ENCODE data around the gene SIAH2.

SIAH2 gene

DNA sequence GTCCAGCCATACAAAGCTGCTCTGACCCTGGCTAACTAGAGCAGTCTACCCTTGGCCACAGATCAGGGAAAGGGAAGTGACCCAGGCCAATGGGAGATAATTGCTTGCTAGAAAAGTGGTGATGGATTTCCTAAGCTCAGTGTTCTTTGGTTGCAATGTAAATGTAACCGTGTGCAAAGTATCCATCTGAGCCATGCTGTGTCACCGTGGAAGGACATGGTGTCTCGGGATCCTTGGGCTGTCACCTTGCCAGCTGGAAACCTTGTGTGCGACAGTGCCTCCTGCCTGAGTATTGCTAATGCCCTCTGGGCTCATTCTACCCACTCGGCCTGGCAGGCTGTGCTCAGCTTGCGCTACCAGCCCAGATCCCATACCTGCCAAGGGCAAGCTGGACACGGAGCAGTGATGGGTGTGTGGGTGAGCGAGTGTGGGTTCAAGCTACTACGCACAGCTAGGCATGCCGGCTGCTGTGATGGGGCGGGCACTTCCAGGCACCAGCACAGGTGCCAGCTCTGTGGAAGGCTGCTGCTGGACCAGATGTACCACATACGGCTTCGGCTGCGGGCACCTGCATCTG is 10.7 kb upstream of the SIAH2 start:
- DNase-seq: no peak

GRCh38 chr3:150771600-150771999 is 8.6 kb upstream of the SIAH2 start:
- DNase-seq: no peak

GRCh38 chr3:150770681-150771080 is 7.7 kb upstream of the SIAH2 start:
- DNase-seq: no peak

GRCh38 chr3:150766742-150767141 is 3.8 kb upstream of the SIAH2 start:
- DNase-seq: no peak

DNA sequence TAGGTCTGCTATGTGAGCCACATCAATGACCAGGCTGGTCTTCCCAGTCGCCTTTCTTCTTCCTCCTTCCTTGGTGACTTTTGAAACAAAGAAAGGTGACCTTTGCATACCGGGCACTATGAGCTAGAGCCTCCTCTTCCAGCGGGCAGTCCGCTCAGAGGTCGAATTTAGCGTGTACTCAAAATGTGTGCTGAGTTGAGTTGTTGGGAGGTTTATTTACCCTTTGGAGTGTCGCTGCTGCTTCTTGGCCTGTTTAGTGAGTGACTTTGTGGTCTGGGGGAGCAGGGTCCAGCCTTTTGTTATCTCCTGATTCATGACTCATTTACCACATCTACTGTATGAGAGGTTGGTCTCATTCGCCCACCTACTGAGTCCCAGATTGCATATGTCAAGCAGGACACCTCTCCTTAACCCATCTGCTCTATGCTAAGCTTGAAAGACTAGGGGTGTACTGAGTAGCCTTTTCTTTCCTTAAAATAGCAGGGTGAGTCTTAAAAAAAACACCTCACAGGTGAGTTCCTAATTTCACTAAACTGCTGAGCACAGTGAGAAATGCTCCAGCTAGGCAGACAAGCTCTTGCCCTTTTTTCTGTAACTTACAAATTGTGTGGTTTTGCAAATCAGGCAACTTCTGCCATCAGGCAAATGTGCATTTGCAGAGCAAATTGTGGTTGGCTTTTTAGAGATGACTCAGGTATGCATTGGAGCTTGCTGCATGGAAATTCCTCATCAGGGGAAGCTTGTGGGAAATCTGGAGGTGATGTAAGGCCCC is 3.2 kb upstream of the SIAH2 start:
- DNase-seq: no peak

DNA sequence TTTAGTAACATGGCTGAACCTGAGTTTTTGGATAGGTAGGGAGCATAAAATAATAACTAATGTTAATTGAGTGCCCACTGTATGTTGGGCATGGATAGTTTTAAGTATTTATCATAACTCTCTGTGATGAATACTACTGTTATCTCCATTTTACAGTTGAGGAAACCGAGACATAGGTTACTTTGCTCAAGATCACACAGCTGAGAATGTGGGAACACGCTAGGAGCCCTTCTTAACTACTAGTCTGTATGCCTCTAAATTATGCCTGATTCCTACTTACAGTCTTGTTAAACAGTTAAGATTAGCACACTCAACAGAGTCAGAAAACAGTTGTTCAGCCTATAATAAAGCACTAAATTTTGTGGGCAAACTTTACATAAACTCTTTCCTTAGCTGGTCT is 2.0 kb upstream of the SIAH2 start:
- no peak for DNase-seq

- no peak for DNase-seq
Measured at GRCh38 chr3:150764566-150764965, 1.6 kb upstream of the SIAH2 start.

DNA sequence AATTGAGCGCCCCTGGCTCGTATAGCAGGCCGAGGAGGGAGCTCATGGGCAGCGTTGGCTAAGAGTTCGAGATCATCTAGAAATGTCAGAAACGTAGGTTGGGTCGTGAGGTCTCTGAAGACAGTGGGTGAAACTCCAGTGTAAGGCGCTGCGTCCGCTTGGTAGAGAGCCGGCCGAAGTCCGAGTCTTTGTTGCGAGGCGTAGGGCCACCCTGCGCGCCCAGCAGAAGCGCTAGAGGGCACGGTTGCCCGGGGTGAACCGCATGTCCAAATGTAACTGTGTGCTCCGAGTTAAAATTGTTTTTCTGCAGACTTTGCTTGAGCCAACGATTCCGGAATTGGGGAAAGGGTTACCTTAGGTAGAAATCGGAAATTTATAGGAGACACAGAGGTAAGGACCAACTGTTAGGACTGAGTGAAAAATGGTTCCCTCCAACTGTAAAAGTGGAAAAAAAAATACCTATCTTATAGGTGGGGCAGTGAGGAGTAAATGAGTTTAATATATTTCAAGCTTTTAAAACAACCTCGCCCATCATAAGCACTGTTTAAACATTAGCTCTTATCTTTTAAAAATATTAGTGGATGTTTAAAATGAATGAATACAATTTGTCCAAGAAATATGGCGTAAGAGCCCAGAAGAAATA is 993 bp upstream of the SIAH2 start:
- DNase-seq: peak; percentile 27

DNA sequence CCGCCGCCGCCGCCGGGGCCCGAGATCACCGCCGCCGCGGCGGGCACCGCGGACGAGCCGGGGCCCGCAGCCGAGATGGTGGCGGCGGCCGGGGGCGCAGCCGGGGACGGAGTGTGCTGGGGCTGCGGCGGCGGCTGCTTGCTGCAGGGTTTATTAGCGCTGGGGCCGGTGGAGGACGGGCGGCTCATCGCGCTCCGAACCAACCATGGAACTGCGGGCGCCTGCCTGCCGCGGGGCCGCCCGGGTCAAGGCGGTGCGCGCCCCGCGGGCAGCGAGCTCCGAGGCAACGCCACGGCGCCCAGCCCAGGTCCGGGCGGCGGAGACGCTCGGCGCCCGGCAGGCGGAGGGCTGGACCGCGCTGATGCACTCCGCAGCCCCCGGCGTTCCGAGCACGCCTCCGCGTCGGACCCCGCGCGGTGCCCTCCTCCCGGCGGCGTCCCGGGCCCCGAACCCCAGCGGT is 277 bp downstream of the SIAH2 start:
- no peak for DNase-seq

GRCh38 chr3:150761831-150762661 is 923 bp downstream of the SIAH2 start:
- DNase-seq: peak; percentile 13

- peak; percentile 11 for DNase-seq
Measured at GRCh38 chr3:150760431-150761200, 2.4 kb downstream of the SIAH2 start.

GRCh38 chr3:150759947-150760346 is 3.0 kb downstream of the SIAH2 start:
- no peak for DNase-seq

DNA sequence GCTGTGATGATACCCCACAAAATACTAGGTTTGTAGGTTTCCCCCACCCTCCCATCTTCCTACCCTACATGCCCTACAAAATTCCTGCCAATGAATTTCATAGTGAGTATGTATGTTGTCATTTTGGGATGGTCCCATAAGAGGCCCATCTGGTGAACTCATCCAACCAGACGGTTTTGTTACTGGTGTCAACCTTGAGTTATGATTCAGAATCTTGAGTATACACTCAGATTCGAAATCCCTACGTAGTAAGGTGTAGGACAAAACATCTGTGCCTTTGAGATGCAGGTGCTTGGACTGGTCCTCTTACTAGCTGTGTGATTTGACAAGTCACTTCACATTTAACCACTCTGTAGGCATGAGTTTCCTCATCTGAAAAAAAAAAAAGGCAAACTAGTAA is 3.6 kb downstream of the SIAH2 start:
- DNase-seq: no peak

DNA sequence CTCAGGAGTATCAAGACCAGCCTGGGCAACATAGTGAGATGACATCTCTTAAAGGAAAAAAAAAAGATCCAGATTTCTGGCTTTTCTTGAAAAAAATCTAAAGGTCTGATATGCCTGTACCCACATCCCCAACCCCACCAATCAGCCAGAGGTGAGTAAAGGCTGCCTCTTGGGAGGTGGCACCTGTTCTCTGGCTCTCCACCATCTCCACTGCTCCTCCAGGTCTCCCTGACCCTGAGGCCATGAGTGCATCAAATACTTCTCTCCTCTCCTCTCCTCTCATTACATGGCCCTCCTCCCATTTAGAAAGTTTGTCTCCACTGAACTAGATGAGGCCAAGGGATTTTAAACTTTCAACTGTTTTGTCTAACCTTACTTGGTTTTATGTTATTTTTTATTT is 5.2 kb downstream of the SIAH2 start:
- DNase-seq: no peak

DNA sequence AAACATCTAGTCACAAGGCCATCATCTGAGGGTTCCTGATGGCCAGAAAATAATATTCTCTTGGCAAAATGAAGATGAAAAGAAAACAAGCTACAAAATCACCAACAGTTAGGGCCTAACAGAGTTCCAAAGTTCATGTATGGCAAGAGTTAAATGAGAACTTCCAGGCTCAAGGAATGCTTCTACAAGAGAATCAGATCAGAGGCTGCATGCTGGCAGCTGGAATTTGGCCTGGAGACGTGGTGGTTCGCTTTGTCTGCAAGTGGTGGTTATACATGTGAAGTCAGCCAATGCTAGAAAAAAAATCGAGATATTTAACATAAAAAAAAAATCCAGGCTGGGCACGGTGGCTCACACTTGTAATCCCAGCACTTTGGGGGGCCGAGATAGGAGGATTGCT is 5.6 kb downstream of the SIAH2 start:
- DNase-seq: no peak

- no peak for DNase-seq
Measured at GRCh38 chr3:150756491-150757059, 6.4 kb downstream of the SIAH2 start.

- DNase-seq: no peak
Measured at GRCh38 chr3:150755902-150756301, 7.1 kb downstream of the SIAH2 start.

DNA sequence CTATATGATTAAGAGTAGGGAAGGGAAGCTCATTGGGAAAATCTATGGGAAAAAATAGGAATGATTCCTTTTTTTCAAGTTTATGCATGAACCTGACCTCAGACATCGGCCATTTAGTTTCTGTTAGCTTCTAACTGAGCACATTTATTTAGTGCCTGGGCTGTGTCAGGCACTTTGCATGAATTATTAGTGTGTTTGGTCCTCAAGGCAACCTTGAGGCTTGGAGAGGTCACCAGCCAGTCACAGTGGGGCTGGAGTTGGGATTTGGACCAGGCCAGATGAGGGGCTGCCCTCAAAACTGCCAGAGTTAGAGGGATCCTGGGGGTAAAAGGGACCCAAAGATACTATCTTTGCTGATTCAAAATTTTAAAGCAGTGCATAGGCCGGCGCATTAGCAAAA is 8.1 kb downstream of the SIAH2 start:
- no peak for DNase-seq

- DNase-seq: no peak
Measured at GRCh38 chr3:150751781-150752263, 11.1 kb downstream of the SIAH2 start.

DNA sequence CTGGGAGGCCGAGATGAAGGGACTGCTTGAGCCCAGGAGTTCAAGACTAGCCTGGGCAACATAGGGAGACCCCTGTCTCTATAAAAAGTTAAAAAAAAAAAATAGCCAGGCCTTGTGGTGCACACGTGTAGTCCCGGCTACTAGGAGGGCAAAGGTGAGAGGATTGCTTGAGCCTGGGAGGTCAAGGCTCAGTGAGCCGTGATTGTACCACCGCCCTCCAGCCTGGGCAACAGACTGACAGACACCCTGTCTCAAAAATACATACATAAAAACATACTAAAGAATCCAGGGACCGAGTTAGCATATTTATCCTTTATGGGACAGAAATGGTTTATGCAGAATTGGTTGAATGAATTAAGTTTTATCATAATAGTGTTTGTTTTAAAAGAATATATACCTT is 13.7 kb downstream of the SIAH2 start:
- no peak for DNase-seq

DNA sequence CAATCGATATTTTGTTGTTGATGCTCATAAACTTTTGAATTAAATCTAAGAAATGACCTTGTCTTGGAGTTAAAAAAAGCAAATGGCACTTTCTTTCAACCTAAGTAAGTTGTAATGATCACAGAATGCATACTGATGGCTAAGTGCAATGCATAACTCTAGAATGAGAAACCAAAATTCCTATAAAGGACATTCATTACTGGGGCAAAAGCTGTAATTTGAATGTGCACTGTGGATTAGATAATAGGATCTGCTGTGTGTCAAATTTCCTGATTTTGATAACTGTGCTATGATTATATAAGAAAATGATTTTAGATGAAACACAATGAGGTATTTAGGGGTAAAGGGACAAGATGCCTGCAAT is 14.3 kb downstream of the SIAH2 start:
- no peak for DNase-seq

Measured in effector CD4-positive, alpha-beta T cell (primary cell).